ENCODE results near the gene CADPS2. TPM values are rescaled to one million over a fixed set of nuclear protein-coding genes. Genes with fewer than 3 reads are reported as not detected.

The CADPS2 gene
- total and polyA plus RNA-seq, 2 of the 8 experiments (the other 6 are each of a cell fraction or from before 2014, with no cell fraction given): 8.9 to 22.3 TPM

DNA sequence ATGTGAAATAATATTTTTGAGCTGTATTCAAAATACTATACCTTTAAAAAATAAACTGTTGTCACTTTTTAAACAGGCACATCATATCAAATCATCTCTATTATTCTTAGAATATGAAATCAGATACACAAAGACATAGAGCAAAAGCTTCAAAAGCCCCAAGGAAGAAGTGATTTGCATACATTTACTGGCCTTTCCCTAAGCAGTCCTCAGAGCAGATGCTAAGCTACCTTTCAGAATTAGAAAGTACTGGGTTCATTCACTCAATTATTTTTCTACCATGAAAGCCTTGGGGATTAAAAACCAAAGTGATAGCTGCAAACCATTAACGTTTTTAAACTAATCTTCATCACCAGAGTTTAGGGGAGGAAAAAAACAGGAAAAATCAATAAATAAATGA is 127.8 kb downstream of the CADPS2 start (continued):
- TF ChIP-seq E2F6 (IDR thresholded peaks at IDR 0.05) (no peak), JUN (IDR thresholded peaks at IDR 0.05; ENCODE audit: low read depth, low read length) (no peak), EGR1 (IDR thresholded peaks at IDR 0.05; ENCODE audit: borderline replicate concordance, low read depth, low read length) (no peak)

All from H1 (cell line).